MCF 10A (cell line): Measurements from ENCODE around the gene PDYN. TPM values are rescaled to one million over a fixed set of nuclear protein-coding genes. Genes with fewer than 3 reads are reported as not detected.

Experiments used
- BruUV-seq: library from RNA; stranded (reverse); fragments of 400-500 nt; replicated peaks from 2 replicates; lab custom pipeline; 2021; lab: Mats Ljungman, UMichigan
- CTCF ChIA-PET: fragments of 300-600 bp; sonication (Branson Sonifier 250); formaldehyde crosslinking; extraction: SDS; loops from one replicate; lab custom pipeline; 2021; ENCODE audit warnings: antibody characterized with exemption, inconsistent platforms; lab: Yijun Ruan, JAX
- POLR2A ChIA-PET: fragments of 300-600, 350-650 bp; sonication (Branson Sonifier 250); formaldehyde crosslinking; extraction: SDS; loops from one replicate; lab custom pipeline; 2020; ENCODE audit warnings: antibody characterized with exemption, inconsistent platforms; lab: Yijun Ruan, JAX
- DNase-seq: peaks from one replicate; pipeline ENCODE4 v3.0.0-alpha.2; 2018; ENCODE audit not compliant: unreplicated experiment
- H3K27ac Mint-ChIP-seq: one replicate; pipeline ENCODE4 v1.8.0; 2022; ENCODE audit warnings: mild to moderate bottlenecking, low read depth, mixed read lengths; ENCODE audit not compliant: unreplicated experiment
- H3K27me3 Mint-ChIP-seq: one replicate; pipeline ENCODE4 v1.8.0; 2022; ENCODE audit warnings: mixed read lengths; ENCODE audit not compliant: insufficient read depth, unreplicated experiment
- H3K36me3 Mint-ChIP-seq: one replicate; pipeline ENCODE4 v1.8.0; 2022; ENCODE audit warnings: mild to moderate bottlenecking, moderate library complexity, mixed read lengths; ENCODE audit not compliant: insufficient read depth, unreplicated experiment
- H3K4me1 Mint-ChIP-seq: one replicate; pipeline ENCODE4 v1.8.0; 2022; ENCODE audit warnings: mixed read lengths; ENCODE audit not compliant: insufficient read depth, unreplicated experiment
- H3K4me3 Mint-ChIP-seq: one replicate; pipeline ENCODE4 v1.8.0; 2022; ENCODE audit warnings: mild to moderate bottlenecking, moderate library complexity, mixed read lengths; ENCODE audit not compliant: unreplicated experiment
- H3K9me3 Mint-ChIP-seq: one replicate; pipeline ENCODE4 v1.8.0; 2022; ENCODE audit warnings: mixed read lengths; ENCODE audit not compliant: unreplicated experiment
- intact Hi-C: fragments of 100-400 bp; cut with micrococcal nuclease; formaldehyde crosslinking; loops from 2 replicates; pipeline ENCODE4 v1.14.1; 2022
- total RNA-seq: library from RNA; stranded (reverse); gene quantifications from 2 replicates; pipeline ENCODE4 v1.2.3, GENCODE V29; 2022
- TF ChIP-seq, protein P1 (sequence below): fragments of 200-600 bp; IDR thresholded peaks from one replicate; pipeline ENCODE4 v1.8.0; 2022; ENCODE audit warnings: antibody characterized with exemption, mild to moderate bottlenecking; ENCODE audit not compliant: unreplicated experiment

Gene PDYN
- total RNA-seq, 1 experiment from 2014 or later = not detected

GRCh38 chr20:2005831-2006426 is 12.1 kb upstream of the PDYN start:
- DNase-seq = peak; percentile 63
- TF ChIP-seq, protein P1, sequence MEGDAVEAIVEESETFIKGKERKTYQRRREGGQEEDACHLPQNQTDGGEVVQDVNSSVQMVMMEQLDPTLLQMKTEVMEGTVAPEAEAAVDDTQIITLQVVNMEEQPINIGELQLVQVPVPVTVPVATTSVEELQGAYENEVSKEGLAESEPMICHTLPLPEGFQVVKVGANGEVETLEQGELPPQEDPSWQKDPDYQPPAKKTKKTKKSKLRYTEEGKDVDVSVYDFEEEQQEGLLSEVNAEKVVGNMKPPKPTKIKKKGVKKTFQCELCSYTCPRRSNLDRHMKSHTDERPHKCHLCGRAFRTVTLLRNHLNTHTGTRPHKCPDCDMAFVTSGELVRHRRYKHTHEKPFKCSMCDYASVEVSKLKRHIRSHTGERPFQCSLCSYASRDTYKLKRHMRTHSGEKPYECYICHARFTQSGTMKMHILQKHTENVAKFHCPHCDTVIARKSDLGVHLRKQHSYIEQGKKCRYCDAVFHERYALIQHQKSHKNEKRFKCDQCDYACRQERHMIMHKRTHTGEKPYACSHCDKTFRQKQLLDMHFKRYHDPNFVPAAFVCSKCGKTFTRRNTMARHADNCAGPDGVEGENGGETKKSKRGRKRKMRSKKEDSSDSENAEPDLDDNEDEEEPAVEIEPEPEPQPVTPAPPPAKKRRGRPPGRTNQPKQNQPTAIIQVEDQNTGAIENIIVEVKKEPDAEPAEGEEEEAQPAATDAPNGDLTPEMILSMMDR = no peak
- no peak overlapping the region for H3K4me3 Mint-ChIP-seq
- no TSS peak for BruUV-seq
- H3K4me1 Mint-ChIP-seq = no peaks in the 10 kb centered on the region
- CTCF ChIA-PET = interaction anchor here (0.6 to 5.1 kb wide), 30 partner anchors 9 to 241 kb away, joined by 3 to 37 read pairs (median 6); partner anchors contain the start of gene STK35
- no peak overlapping the region for H3K27ac Mint-ChIP-seq
- intact Hi-C loops = loop anchor here (1.0 kb wide), 2 partner anchors 87 to 166 kb away; no protein-coding TSS in a partner anchor
- H3K9me3 Mint-ChIP-seq = no peaks in the 10 kb centered on the region
- POLR2A ChIA-PET = no interaction called here
- H3K27me3 Mint-ChIP-seq = peaks cover 46% of the 10 kb centered on the region
- H3K36me3 Mint-ChIP-seq = no peaks in the 10 kb centered on the region

GRCh38 chr20:2005359-2005758 is 11.5 kb upstream of the PDYN start:
- DNase-seq = no peak
- Mint-ChIP-seq H3K27me3 (peaks cover 46% of the 10 kb centered on the region), H3K36me3 (no peaks in the 10 kb centered on the region), H3K9me3 (no peaks in the 10 kb centered on the region), H3K27ac (no peak overlapping the region), H3K4me3 (no peak overlapping the region), H3K4me1 (no peaks in the 10 kb centered on the region)
- CTCF ChIA-PET = interaction anchor here (0.6 to 3.8 kb wide), 12 partner anchors 8 to 240 kb away, joined by 3 to 37 read pairs (median 4); no protein-coding TSS in a partner anchor
- TF ChIP-seq, protein P1 = no peak
- BruUV-seq = no TSS peak
- intact Hi-C loops = no loop called here
- POLR2A ChIA-PET = no interaction called here

DNA sequence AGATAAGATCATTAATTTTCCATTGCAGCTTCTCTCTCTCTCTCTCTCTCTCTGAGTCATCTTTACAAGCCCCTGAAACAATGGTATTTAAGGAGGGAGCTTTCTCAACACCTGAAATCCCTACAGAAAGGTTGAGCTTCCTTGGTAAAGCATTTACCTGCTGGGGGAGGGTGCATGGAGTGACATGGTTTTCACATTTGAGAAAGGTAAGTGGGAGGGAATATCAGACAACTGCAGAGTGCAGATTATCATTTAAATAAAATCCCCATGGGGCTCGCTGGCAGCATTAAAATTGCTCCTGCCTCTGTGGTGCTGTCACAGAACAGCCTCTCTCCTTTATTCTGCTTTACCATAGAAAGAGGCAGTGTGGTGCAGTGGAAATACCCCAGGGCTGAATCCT is 10.3 kb upstream of the PDYN start:
- H3K36me3 Mint-ChIP-seq = no peaks in the 10 kb centered on the region
- no TSS peak for BruUV-seq
- DNase-seq = no peak
- H3K27me3 Mint-ChIP-seq = peaks cover 38% of the 10 kb centered on the region
- no peaks in the 10 kb centered on the region for H3K9me3 Mint-ChIP-seq
- intact Hi-C loops = no loop called here
- no peak overlapping the region for H3K27ac Mint-ChIP-seq
- no peaks in the 10 kb centered on the region for H3K4me1 Mint-ChIP-seq
- CTCF ChIA-PET = interaction anchor here (0.6 to 0.7 kb wide), 3 partner anchors 38 to 573 kb away, joined by 3 to 4 read pairs (median 3); no protein-coding TSS in a partner anchor
- TF ChIP-seq, protein P1 = no peak
- POLR2A ChIA-PET = interaction anchor here (0.7 kb wide), 1 partner anchor 232 kb away, joined by 3 read pairs; no protein-coding TSS in a partner anchor
- H3K4me3 Mint-ChIP-seq = no peak overlapping the region

GRCh38 chr20:2002365-2002764 is 8.5 kb upstream of the PDYN start:
- H3K27ac Mint-ChIP-seq = no peak overlapping the region
- POLR2A ChIA-PET = interaction anchor here (0.6 to 1.8 kb wide), 2 partner anchors 16 to 170 kb away, joined by 3 to 4 read pairs; no protein-coding TSS in a partner anchor
- H3K4me1 Mint-ChIP-seq = no peaks in the 10 kb centered on the region
- no peaks in the 10 kb centered on the region for H3K9me3 Mint-ChIP-seq
- intact Hi-C loops = no loop called here
- CTCF ChIA-PET = interaction anchor here (0.6 to 1.3 kb wide), 3 partner anchors 36 to 172 kb away, joined by 3 read pairs; no protein-coding TSS in a partner anchor
- no peak overlapping the region for H3K4me3 Mint-ChIP-seq
- no TSS peak for BruUV-seq
- TF ChIP-seq, protein P1 = no peak
- peaks cover 44% of the 10 kb centered on the region for H3K27me3 Mint-ChIP-seq
- DNase-seq = no peak
- H3K36me3 Mint-ChIP-seq = no peaks in the 10 kb centered on the region
